ENCODE data around the gene WNT3A.

Gene WNT3A

GRCh38 chr1:228081144-228081543, 74.3 kb downstream of the WNT3A start:
- no peak for DNase-seq (ENCODE audit: low read depth in 1 of 2, low spot score in 1 of 2)
- TF ChIP-seq JUND (IDR thresholded peaks at IDR 0.05; ENCODE audit: low read depth): no peak
- in situ Hi-C loops (cut with HindIII; ENCODE audit: low pct_unique_long_range_greater_than_20kb, low sequenced_read_pairs): no loop called here

GRCh38 chr1:228081578-228082213, 74.9 kb downstream of the WNT3A start:
- peak in 1 of 2 experiments; percentile 47 for DNase-seq (ENCODE audit: low read depth in 1 of 2, low spot score in 1 of 2)
- in situ Hi-C loops (cut with HindIII; ENCODE audit: low pct_unique_long_range_greater_than_20kb, low sequenced_read_pairs): no loop called here
- no peak for TF ChIP-seq JUND (IDR thresholded peaks at IDR 0.05; ENCODE audit: low read depth)

GRCh38 chr1:228082214-228082917, 75.6 kb downstream of the WNT3A start, which contains the start of gene ARF1:
TSS of gene ARF1 (plus strand) at chr1:228082708. CDS start at chr1:228097115, 14,407 bp downstream.
- no peak for TF ChIP-seq JUND (IDR thresholded peaks at IDR 0.05; ENCODE audit: low read depth)
- in situ Hi-C loops (cut with HindIII; ENCODE audit: low pct_unique_long_range_greater_than_20kb, low sequenced_read_pairs): no loop called here

GRCh38 chr1:228082918-228083870, 76.4 kb downstream of the WNT3A start:
- TF ChIP-seq JUND (IDR thresholded peaks at IDR 0.05; ENCODE audit: low read depth): no peak
- DNase-seq (ENCODE audit: low read depth in 1 of 2, low spot score in 1 of 2): peak; percentile 50 to 70
- in situ Hi-C loops (cut with HindIII; ENCODE audit: low pct_unique_long_range_greater_than_20kb, low sequenced_read_pairs): no loop called here

More at GRCh38 chr1:228082214-228082917, 75.6 kb downstream of the WNT3A start, which contains the start of gene ARF1:
- DNase-seq (ENCODE audit: low read depth in 1 of 2, low spot score in 1 of 2): peak; percentile 97 to 99

GRCh38 chr1:228083871-228084278, 77.1 kb downstream of the WNT3A start:
- no peak for DNase-seq (ENCODE audit: low read depth in 1 of 2, low spot score in 1 of 2)
- in situ Hi-C loops (cut with HindIII; ENCODE audit: low pct_unique_long_range_greater_than_20kb, low sequenced_read_pairs): no loop called here
- no peak for TF ChIP-seq JUND (IDR thresholded peaks at IDR 0.05; ENCODE audit: low read depth)

GRCh38 chr1:228084325-228084724, 77.5 kb downstream of the WNT3A start:
- in situ Hi-C loops (cut with HindIII; ENCODE audit: low pct_unique_long_range_greater_than_20kb, low sequenced_read_pairs): no loop called here
- no peak for TF ChIP-seq JUND (IDR thresholded peaks at IDR 0.05; ENCODE audit: low read depth)

GRCh38 chr1:228084797-228085196, 78.0 kb downstream of the WNT3A start:
- in situ Hi-C loops (cut with HindIII; ENCODE audit: low pct_unique_long_range_greater_than_20kb, low sequenced_read_pairs): no loop called here
- DNase-seq (ENCODE audit: low read depth in 1 of 2, low spot score in 1 of 2): no peak
- no peak for TF ChIP-seq JUND (IDR thresholded peaks at IDR 0.05; ENCODE audit: low read depth)

More at GRCh38 chr1:228084325-228084724, 77.5 kb downstream of the WNT3A start:
- no peak for DNase-seq (ENCODE audit: low read depth in 1 of 2, low spot score in 1 of 2)

GRCh38 chr1:228085287-228085951, 78.6 kb downstream of the WNT3A start:
- no peak for DNase-seq (ENCODE audit: low read depth in 1 of 2, low spot score in 1 of 2)
- in situ Hi-C loops (cut with HindIII; ENCODE audit: low pct_unique_long_range_greater_than_20kb, low sequenced_read_pairs): no loop called here
- TF ChIP-seq JUND (IDR thresholded peaks at IDR 0.05; ENCODE audit: low read depth): no peak

- in situ Hi-C loops (cut with HindIII; ENCODE audit: low pct_unique_long_range_greater_than_20kb, low sequenced_read_pairs): no loop called here
- no peak for TF ChIP-seq JUND (IDR thresholded peaks at IDR 0.05; ENCODE audit: low read depth)
- DNase-seq (ENCODE audit: low read depth in 1 of 2, low spot score in 1 of 2): no peak
Observed at GRCh38 chr1:228087771-228088251, 81.0 kb downstream of the WNT3A start.

GRCh38 chr1:228088586-228089498, 82.0 kb downstream of the WNT3A start:
- TF ChIP-seq JUND (IDR thresholded peaks at IDR 0.05; ENCODE audit: low read depth): no peak
- in situ Hi-C loops (cut with HindIII; ENCODE audit: low pct_unique_long_range_greater_than_20kb, low sequenced_read_pairs): no loop called here
- DNase-seq (ENCODE audit: low read depth in 1 of 2, low spot score in 1 of 2): no peak
